Epithelial cell of esophagus (primary cell): ENCODE results near the gene OR2S2.
A peak's percentile ranks its signal among the peaks of the same experiment; 100 is the strongest.

Experiments
- DNase-seq: peaks from one replicate; pipeline ENCODE4 v3.0.0; 2010; ENCODE audit warnings: low read depth
- H3K4me3 ChIP-seq: 2 replicates; pipeline ENCODE4 v1.5.1; 2011; ENCODE audit warnings: mild to moderate bottlenecking, low read length, control low read depth
- TF ChIP-seq, protein P1 (sequence below): IDR thresholded peaks from 2 replicates; pipeline ENCODE4 v1.5.1; 2011; ENCODE audit warnings: low read depth, mild to moderate bottlenecking, low read length, control low read depth, inconsistent platforms; ENCODE audit not compliant: insufficient read depth; ENCODE audit errors: missing control alignments

OR2S2 gene

DNA sequence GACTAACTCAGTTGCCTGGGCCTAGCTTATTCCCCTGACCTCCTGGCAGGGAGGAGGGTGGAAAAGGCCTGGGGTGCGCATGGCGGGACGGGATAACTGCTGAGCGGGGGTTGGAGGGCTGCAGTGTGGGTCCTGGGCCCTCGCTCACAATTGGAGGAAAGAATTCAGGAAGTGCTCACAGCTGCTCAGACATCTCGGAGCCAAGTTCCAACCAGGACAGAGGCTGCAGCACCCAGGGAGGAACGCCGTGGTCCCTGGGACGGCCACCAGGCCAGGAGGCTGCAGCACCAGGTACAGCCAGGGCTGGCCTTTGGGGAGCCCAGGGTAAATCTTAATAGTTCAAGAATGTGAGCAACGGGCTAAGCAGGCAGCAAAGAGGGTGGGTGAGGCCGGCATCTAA, 48.7 kb downstream of the OR2S2 start, which contains the start of gene SPAAR:
Gene SPAAR, plus strand, starts transcription at position 217 of the 400 bp plus-strand sequence. CDS start 974 bp downstream, outside the sequence.
- DNase-seq: no peak
- TF ChIP-seq, protein P1, sequence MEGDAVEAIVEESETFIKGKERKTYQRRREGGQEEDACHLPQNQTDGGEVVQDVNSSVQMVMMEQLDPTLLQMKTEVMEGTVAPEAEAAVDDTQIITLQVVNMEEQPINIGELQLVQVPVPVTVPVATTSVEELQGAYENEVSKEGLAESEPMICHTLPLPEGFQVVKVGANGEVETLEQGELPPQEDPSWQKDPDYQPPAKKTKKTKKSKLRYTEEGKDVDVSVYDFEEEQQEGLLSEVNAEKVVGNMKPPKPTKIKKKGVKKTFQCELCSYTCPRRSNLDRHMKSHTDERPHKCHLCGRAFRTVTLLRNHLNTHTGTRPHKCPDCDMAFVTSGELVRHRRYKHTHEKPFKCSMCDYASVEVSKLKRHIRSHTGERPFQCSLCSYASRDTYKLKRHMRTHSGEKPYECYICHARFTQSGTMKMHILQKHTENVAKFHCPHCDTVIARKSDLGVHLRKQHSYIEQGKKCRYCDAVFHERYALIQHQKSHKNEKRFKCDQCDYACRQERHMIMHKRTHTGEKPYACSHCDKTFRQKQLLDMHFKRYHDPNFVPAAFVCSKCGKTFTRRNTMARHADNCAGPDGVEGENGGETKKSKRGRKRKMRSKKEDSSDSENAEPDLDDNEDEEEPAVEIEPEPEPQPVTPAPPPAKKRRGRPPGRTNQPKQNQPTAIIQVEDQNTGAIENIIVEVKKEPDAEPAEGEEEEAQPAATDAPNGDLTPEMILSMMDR: no peak
- H3K4me3 ChIP-seq: no peak within 1 kb of the TSS

- DNase-seq: no peak
- TF ChIP-seq, protein P1: no peak
- H3K4me3 ChIP-seq: no peak overlapping the region
Measured at GRCh38 chr9:35908504-35909125, 49.3 kb downstream of the OR2S2 start.

DNA sequence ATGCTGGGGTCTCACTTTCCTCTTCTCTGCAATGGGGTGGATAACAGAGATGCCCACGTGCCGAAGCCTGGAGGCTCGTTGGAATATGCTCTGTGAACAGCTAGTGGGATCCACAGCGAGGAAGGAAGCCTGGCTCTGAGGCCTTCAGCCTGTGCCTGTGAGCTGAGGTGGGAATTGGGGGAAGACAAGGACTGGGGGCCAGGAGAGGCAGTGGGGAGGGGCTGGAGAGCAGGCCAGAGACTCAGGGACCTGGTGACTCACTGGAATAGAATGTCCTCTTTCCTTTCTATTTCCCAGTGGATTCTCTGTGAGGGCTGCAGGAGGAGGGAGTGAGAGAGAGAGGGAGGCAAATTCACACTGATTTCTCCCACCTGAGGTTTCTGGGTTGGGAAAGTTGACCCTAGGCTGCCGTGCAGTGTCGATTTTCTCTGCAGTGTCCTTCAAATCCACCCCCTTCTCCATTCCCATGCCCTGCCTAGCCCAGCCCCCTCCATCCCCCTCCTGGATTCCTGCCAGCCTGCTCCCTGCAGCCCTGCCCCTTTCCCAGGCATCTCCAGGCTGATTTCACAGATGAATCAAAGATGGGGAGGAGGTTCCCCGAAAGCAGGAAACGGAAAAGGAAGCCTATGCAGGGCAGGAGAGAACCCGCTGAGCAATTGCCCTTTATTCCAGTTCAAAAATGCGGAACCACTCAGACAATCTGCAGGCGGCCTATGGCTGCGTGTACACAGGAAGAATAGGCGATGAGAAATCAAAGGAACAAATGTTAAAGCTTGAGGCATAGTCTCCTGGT, 50.0 kb downstream of the OR2S2 start:
- DNase-seq: peak; percentile 88
- TF ChIP-seq, protein P1: no peak
- no peak overlapping the region for H3K4me3 ChIP-seq
